Measurements from ENCODE around the gene RIT2. TPM values are rescaled to one million over a fixed set of nuclear protein-coding genes. Genes with fewer than 3 reads are reported as not detected.

The RIT2 gene
- total RNA-seq, 2 donors from 2014 or later: not detected

- no peak overlapping the region for H3K4me3 Mint-ChIP-seq
- H3K36me3 Mint-ChIP-seq (ENCODE audit: insufficient read depth in 2 of 2): no peaks in the 10 kb centered on the region
- H3K27ac Mint-ChIP-seq: no peak overlapping the region
- no peaks in the 10 kb centered on the region for H3K27me3 Mint-ChIP-seq (ENCODE audit: low read depth)
- no peak for ATAC-seq (replicated peaks in 1 of 2)
- no peak for DNase-seq
- no peaks in the 10 kb centered on the region for H3K4me1 Mint-ChIP-seq (ENCODE audit: low read depth)
- peaks cover 3 to 4% of the 10 kb centered on the region in 2 donors for H3K9me3 Mint-ChIP-seq
These were observed 86.1 kb downstream of the RIT2 start for GRCh38 chr18:43029414-43029813.

- H3K27ac Mint-ChIP-seq: no peak overlapping the region
- ATAC-seq (replicated peaks in 1 of 2) (no peak), DNase-seq (no peak)
- H3K4me3 Mint-ChIP-seq: no peak overlapping the region
- peaks cover 0 to 1% of the 10 kb centered on the region in 2 donors for H3K36me3 Mint-ChIP-seq (ENCODE audit: insufficient read depth in 2 of 2)
- peaks cover 12 to 13% of the 10 kb centered on the region in 2 donors for H3K9me3 Mint-ChIP-seq
- H3K27me3 Mint-ChIP-seq (ENCODE audit: low read depth): no peaks in the 10 kb centered on the region
- no peaks in the 10 kb centered on the region for H3K4me1 Mint-ChIP-seq (ENCODE audit: low read depth)
These were observed 92.6 kb downstream of the RIT2 start for GRCh38 chr18:43022874-43023273.

GRCh38 chr18:43017622-43018021 lies 97.9 kb downstream of the RIT2 start:
- ATAC-seq (replicated peaks in 1 of 2): no peak

GRCh38 chr18:43013486-43013885 lies 102.0 kb downstream of the RIT2 start:
- DNase-seq (no peak), ATAC-seq (replicated peaks in 1 of 2) (no peak)
- H3K9me3 Mint-ChIP-seq: peaks cover 8 to 10% of the 10 kb centered on the region in 2 donors
- no peak overlapping the region for H3K4me3 Mint-ChIP-seq
- H3K27me3 Mint-ChIP-seq (ENCODE audit: low read depth): no peaks in the 10 kb centered on the region
- no peak overlapping the region for H3K27ac Mint-ChIP-seq
- no peaks in the 10 kb centered on the region for H3K4me1 Mint-ChIP-seq (ENCODE audit: low read depth)
- no peaks in the 10 kb centered on the region for H3K36me3 Mint-ChIP-seq (ENCODE audit: insufficient read depth in 2 of 2)

More at GRCh38 chr18:43017622-43018021, 97.9 kb downstream of the RIT2 start:
- Mint-ChIP-seq H3K27me3 (ENCODE audit: low read depth) (no peaks in the 10 kb centered on the region), H3K36me3 (ENCODE audit: insufficient read depth in 2 of 2) (peaks cover 0 to 1% of the 10 kb centered on the region in 2 donors), H3K27ac (no peak overlapping the region), H3K4me3 (no peak overlapping the region), H3K4me1 (ENCODE audit: low read depth) (no peaks in the 10 kb centered on the region), H3K9me3 (peaks cover 11 to 12% of the 10 kb centered on the region in 2 donors)
- DNase-seq: no peak

- Mint-ChIP-seq H3K36me3 (ENCODE audit: insufficient read depth in 2 of 2) (no peaks in the 10 kb centered on the region), H3K9me3 (peaks cover 8 to 9% of the 10 kb centered on the region in 2 donors), H3K27me3 (ENCODE audit: low read depth) (no peaks in the 10 kb centered on the region), H3K4me3 (no peak overlapping the region), H3K4me1 (ENCODE audit: low read depth) (no peaks in the 10 kb centered on the region), H3K27ac (no peak overlapping the region)
- DNase-seq (no peak), ATAC-seq (replicated peaks in 1 of 2) (no peak)
These were observed 102.5 kb downstream of the RIT2 start for GRCh38 chr18:43012951-43013350.

GRCh38 chr18:43010611-43011010 lies 104.9 kb downstream of the RIT2 start:
- H3K4me3 Mint-ChIP-seq: no peak overlapping the region
- peaks cover 10 to 11% of the 10 kb centered on the region in 2 donors for H3K9me3 Mint-ChIP-seq
- no peaks in the 10 kb centered on the region for H3K36me3 Mint-ChIP-seq (ENCODE audit: insufficient read depth in 2 of 2)
- no peaks in the 10 kb centered on the region for H3K27me3 Mint-ChIP-seq (ENCODE audit: low read depth)
- DNase-seq (no peak), ATAC-seq (replicated peaks in 1 of 2) (no peak)
- no peaks in the 10 kb centered on the region for H3K4me1 Mint-ChIP-seq (ENCODE audit: low read depth)
- H3K27ac Mint-ChIP-seq: no peak overlapping the region

GRCh38 chr18:43009674-43010073 lies 105.8 kb downstream of the RIT2 start:
- no peak overlapping the region for H3K27ac Mint-ChIP-seq

GRCh38 chr18:43007365-43007764 lies 108.1 kb downstream of the RIT2 start:
- Mint-ChIP-seq H3K36me3 (ENCODE audit: insufficient read depth in 2 of 2) (no peaks in the 10 kb centered on the region), H3K4me3 (no peak overlapping the region)
- no peak for ATAC-seq (replicated peaks in 1 of 2)

More at GRCh38 chr18:43009674-43010073, 105.8 kb downstream of the RIT2 start:
- Mint-ChIP-seq H3K27me3 (ENCODE audit: low read depth) (no peaks in the 10 kb centered on the region), H3K36me3 (ENCODE audit: insufficient read depth in 2 of 2) (no peaks in the 10 kb centered on the region), H3K4me3 (no peak overlapping the region), H3K4me1 (ENCODE audit: low read depth) (no peaks in the 10 kb centered on the region), H3K9me3 (peaks cover 10 to 11% of the 10 kb centered on the region in 2 donors)
- ATAC-seq (replicated peaks in 1 of 2) (no peak), DNase-seq (no peak)

GRCh38 chr18:43004421-43004820 lies 111.1 kb downstream of the RIT2 start:
- Mint-ChIP-seq H3K9me3 (peaks cover 5 to 7% of the 10 kb centered on the region in 2 donors), H3K4me1 (ENCODE audit: low read depth) (no peaks in the 10 kb centered on the region), H3K4me3 (no peak overlapping the region), H3K27ac (no peak overlapping the region), H3K36me3 (ENCODE audit: insufficient read depth in 2 of 2) (no peaks in the 10 kb centered on the region), H3K27me3 (ENCODE audit: low read depth) (no peaks in the 10 kb centered on the region)
- DNase-seq (no peak), ATAC-seq (replicated peaks in 1 of 2) (no peak)

More at GRCh38 chr18:43007365-43007764, 108.1 kb downstream of the RIT2 start:
- no peaks in the 10 kb centered on the region for H3K4me1 Mint-ChIP-seq (ENCODE audit: low read depth)
- no peak overlapping the region for H3K27ac Mint-ChIP-seq
- H3K27me3 Mint-ChIP-seq (ENCODE audit: low read depth): no peaks in the 10 kb centered on the region
- peaks cover 9 to 12% of the 10 kb centered on the region in 2 donors for H3K9me3 Mint-ChIP-seq
- DNase-seq: no peak

GRCh38 chr18:43001821-43002220 lies 113.7 kb downstream of the RIT2 start:
- Mint-ChIP-seq H3K4me3 (no peak overlapping the region), H3K9me3 (peaks cover 5% of the 10 kb centered on the region in 2 donors), H3K36me3 (ENCODE audit: insufficient read depth in 2 of 2) (no peaks in the 10 kb centered on the region), H3K4me1 (ENCODE audit: low read depth) (no peaks in the 10 kb centered on the region), H3K27me3 (ENCODE audit: low read depth) (no peaks in the 10 kb centered on the region), H3K27ac (no peak overlapping the region)
- no peak for DNase-seq
- ATAC-seq (replicated peaks in 1 of 2): no peak

GRCh38 chr18:42996824-42997223 lies 118.7 kb downstream of the RIT2 start:
- no peak overlapping the region for H3K27ac Mint-ChIP-seq
- no peaks in the 10 kb centered on the region for H3K27me3 Mint-ChIP-seq (ENCODE audit: low read depth)
- no peak for ATAC-seq (replicated peaks in 1 of 2)

GRCh38 chr18:42980426-42980825 lies 135.1 kb downstream of the RIT2 start:
- H3K36me3 Mint-ChIP-seq (ENCODE audit: insufficient read depth in 2 of 2): no peaks in the 10 kb centered on the region
- H3K27me3 Mint-ChIP-seq (ENCODE audit: low read depth): no peaks in the 10 kb centered on the region
- H3K27ac Mint-ChIP-seq: no peak overlapping the region
- no peak for ATAC-seq (replicated peaks in 1 of 2)
- DNase-seq: no peak
- H3K4me1 Mint-ChIP-seq (ENCODE audit: low read depth): no peaks in the 10 kb centered on the region
- no peak overlapping the region for H3K4me3 Mint-ChIP-seq
- H3K9me3 Mint-ChIP-seq: peaks cover 9 to 13% of the 10 kb centered on the region in 2 donors

More at GRCh38 chr18:42996824-42997223, 118.7 kb downstream of the RIT2 start:
- no peak for DNase-seq
- Mint-ChIP-seq H3K4me1 (ENCODE audit: low read depth) (no peaks in the 10 kb centered on the region), H3K9me3 (peaks cover 6 to 7% of the 10 kb centered on the region in 2 donors), H3K4me3 (no peak overlapping the region), H3K36me3 (ENCODE audit: insufficient read depth in 2 of 2) (peaks cover 0 to 6% of the 10 kb centered on the region in 2 donors)

GRCh38 chr18:42977982-42978637 lies 137.4 kb downstream of the RIT2 start:
- H3K4me3 Mint-ChIP-seq: no peak overlapping the region
- DNase-seq (no peak), ATAC-seq (replicated peaks in 1 of 2) (no peak)
- peaks cover 10 to 18% of the 10 kb centered on the region in 2 donors for H3K9me3 Mint-ChIP-seq
- H3K27me3 Mint-ChIP-seq (ENCODE audit: low read depth): no peaks in the 10 kb centered on the region
- no peaks in the 10 kb centered on the region for H3K4me1 Mint-ChIP-seq (ENCODE audit: low read depth)
- no peak overlapping the region for H3K27ac Mint-ChIP-seq
- H3K36me3 Mint-ChIP-seq (ENCODE audit: insufficient read depth in 2 of 2): no peaks in the 10 kb centered on the region
